ENCODE measurements around the gene SGIP1.
A peak's percentile ranks its signal among the peaks of the same experiment; 100 is the strongest.

The SGIP1 gene

GRCh38 chr1:66598670-66599069 lies 64.7 kb downstream of the SGIP1 start:
- H3K4me3 ChIP-seq (ENCODE audit: low read depth, low read length) = no peak overlapping the region
- no peak for DNase-seq (ENCODE audit: low read depth)

GRCh38 chr1:66599346-66599745 lies 65.4 kb downstream of the SGIP1 start:
- DNase-seq (ENCODE audit: low read depth) = no peak
- no peak overlapping the region for H3K4me3 ChIP-seq (ENCODE audit: low read depth, low read length)
- TF ChIP-seq CTCF (IDR thresholded peaks at IDR 0.05; ENCODE audit: low read depth, low read length, missing control alignments) = no peak

More at GRCh38 chr1:66598670-66599069, 64.7 kb downstream of the SGIP1 start:
- TF ChIP-seq CTCF (IDR thresholded peaks at IDR 0.05; ENCODE audit: low read depth, low read length, missing control alignments) = no peak

GRCh38 chr1:66599899-66600737 lies 66.2 kb downstream of the SGIP1 start:
- no peak for DNase-seq (ENCODE audit: low read depth)
- H3K4me3 ChIP-seq (ENCODE audit: low read depth, low read length) = no peak overlapping the region
- TF ChIP-seq CTCF (IDR thresholded peaks at IDR 0.05; ENCODE audit: low read depth, low read length, missing control alignments) = no peak

- H3K4me3 ChIP-seq (ENCODE audit: low read depth, low read length) = no peak overlapping the region
- no peak for DNase-seq (ENCODE audit: low read depth)
- no peak for TF ChIP-seq CTCF (IDR thresholded peaks at IDR 0.05; ENCODE audit: low read depth, low read length, missing control alignments)
Measured at GRCh38 chr1:66605419-66605997, 71.6 kb downstream of the SGIP1 start.

GRCh38 chr1:66606362-66607065 lies 72.6 kb downstream of the SGIP1 start:
- DNase-seq (ENCODE audit: low read depth) = no peak
- no peak for TF ChIP-seq CTCF (IDR thresholded peaks at IDR 0.05; ENCODE audit: low read depth, low read length, missing control alignments)
- H3K4me3 ChIP-seq (ENCODE audit: low read depth, low read length) = no peak overlapping the region

- DNase-seq (ENCODE audit: low read depth) = no peak
- peak; percentile 23 for TF ChIP-seq CTCF (IDR thresholded peaks at IDR 0.05; ENCODE audit: low read depth, low read length, missing control alignments)
Measured at GRCh38 chr1:66607458-66607857, 73.5 kb downstream of the SGIP1 start.

More at GRCh38 chr1:66607458-66607857, 73.5 kb downstream of the SGIP1 start:
- H3K4me3 ChIP-seq (ENCODE audit: low read depth, low read length) = no peak overlapping the region
